ENCODE data around the gene EFL1. TPM values are rescaled to one million over a fixed set of nuclear protein-coding genes. Genes with fewer than 3 reads are reported as not detected.

Gene EFL1
- polyA plus RNA-seq, 1 donor (not counting 4 experiments of a cell fraction or from before 2014, with no cell fraction given) = 32.0 TPM

DNA sequence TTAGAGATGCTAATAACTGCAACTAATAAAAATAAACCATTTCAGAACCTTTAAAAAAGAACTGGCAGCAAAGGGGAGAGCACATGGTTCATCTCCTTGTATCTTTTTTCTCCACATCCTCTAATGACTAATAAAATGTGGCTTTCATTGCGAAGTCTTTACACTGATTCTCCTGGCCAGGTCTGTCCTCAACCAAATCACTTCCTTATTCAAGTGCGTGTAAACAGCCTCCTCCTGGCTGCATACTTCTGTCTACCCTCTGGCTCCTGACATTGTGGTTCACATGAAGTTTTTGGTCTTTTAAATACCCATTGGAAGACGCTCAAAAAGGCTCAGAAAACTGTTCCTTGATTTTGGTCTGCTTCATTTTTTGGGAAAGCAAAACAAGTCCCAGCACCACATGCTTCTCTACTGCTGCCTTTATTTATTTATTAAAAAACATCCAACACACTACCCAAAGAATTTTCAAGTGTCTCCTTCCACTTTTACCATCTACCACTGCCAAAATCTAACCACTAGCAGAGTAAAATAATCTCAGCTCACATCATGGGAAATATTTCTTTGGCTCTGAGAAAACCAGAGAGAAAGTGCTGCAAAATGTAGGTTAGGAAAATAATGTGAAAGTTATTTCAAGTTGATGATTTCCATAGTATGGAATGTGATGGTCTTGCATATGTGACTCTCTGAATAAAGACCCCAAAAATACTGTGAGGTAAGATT lies 85.1 kb downstream of the EFL1 start:
- H3K36me3 ChIP-seq (ENCODE audit: control insufficient read depth in 2 of 2, extremely low read depth in 1 of 2, insufficient read depth in 2 of 2, low read length in 2 of 2) = no peaks in the 10 kb centered on the region
- H2AFZ ChIP-seq (ENCODE audit: control insufficient read depth, low read length) = no peak overlapping the region

DNA sequence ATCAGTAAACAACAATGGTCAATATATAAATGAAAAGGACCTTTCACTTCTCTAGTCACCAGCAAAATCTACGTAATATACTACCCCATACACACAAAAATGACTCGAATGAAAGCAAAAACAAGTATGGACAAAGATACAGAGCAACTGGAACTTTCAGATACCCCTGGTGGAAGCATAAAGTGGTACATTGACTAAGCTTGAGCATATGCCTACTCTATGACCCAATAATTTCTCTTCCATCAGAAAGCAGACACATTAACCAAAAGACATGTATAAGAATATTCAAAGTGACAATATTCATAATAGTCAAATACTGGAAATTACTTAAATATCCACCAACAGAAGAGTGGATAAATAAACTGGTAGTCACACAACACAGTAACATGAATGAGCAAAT lies 86.0 kb downstream of the EFL1 start:
- Histone ChIP-seq H4K20me1 (ENCODE audit: control insufficient read depth, extremely low read depth, insufficient read depth, low read length) (no peaks in the 10 kb centered on the region), H3K27ac (ENCODE audit: control insufficient read depth, insufficient read depth, low read length) (no peak overlapping the region), H3K4me1 (ENCODE audit: control insufficient read depth, extremely low read depth, insufficient read depth, low read length) (peaks cover 21% of the 10 kb centered on the region), H3K27me3 (ENCODE audit: control insufficient read depth, extremely low read depth, insufficient read depth, low read length) (no peaks in the 10 kb centered on the region), H3K79me2 (ENCODE audit: control insufficient read depth, insufficient read depth, low read length) (no peaks in the 10 kb centered on the region), H3K9me3 (ENCODE audit: control insufficient read depth, low read depth, low read length) (no peaks in the 10 kb centered on the region), H3K9ac (ENCODE audit: control insufficient read depth, extremely low read depth, insufficient read depth, low read length) (no peak overlapping the region), H3K36me3 (ENCODE audit: control insufficient read depth in 2 of 2, extremely low read depth in 1 of 2, insufficient read depth in 2 of 2, low read length in 2 of 2) (no peaks in the 10 kb centered on the region), H2AFZ (ENCODE audit: control insufficient read depth, low read length) (no peak overlapping the region), H3K4me3 (ENCODE audit: control insufficient read depth in 2 of 3, extremely low read depth in 1 of 3, insufficient read depth in 2 of 3, low read depth in 1 of 3, low read length in 3 of 3) (no peak overlapping the region), H3K4me2 (ENCODE audit: control insufficient read depth, extremely low read depth, insufficient read depth, low read depth, low read length) (no peak overlapping the region), H3K9me1 (ENCODE audit: control insufficient read depth, extremely low read depth, insufficient read depth, low read length) (peaks cover 2% of the 10 kb centered on the region)
- DNase-seq (ENCODE audit: low read depth, low spot score) = no peak
- dilution Hi-C loops (cut with MboI; ENCODE audit: extremely low pct_ligation_motif_present, low sequenced_read_pairs) = no loop called here
- TF ChIP-seq EZH2 (IDR thresholded peaks at IDR 0.05; ENCODE audit: low read length) = no peak
- TF ChIP-seq, protein P1, sequence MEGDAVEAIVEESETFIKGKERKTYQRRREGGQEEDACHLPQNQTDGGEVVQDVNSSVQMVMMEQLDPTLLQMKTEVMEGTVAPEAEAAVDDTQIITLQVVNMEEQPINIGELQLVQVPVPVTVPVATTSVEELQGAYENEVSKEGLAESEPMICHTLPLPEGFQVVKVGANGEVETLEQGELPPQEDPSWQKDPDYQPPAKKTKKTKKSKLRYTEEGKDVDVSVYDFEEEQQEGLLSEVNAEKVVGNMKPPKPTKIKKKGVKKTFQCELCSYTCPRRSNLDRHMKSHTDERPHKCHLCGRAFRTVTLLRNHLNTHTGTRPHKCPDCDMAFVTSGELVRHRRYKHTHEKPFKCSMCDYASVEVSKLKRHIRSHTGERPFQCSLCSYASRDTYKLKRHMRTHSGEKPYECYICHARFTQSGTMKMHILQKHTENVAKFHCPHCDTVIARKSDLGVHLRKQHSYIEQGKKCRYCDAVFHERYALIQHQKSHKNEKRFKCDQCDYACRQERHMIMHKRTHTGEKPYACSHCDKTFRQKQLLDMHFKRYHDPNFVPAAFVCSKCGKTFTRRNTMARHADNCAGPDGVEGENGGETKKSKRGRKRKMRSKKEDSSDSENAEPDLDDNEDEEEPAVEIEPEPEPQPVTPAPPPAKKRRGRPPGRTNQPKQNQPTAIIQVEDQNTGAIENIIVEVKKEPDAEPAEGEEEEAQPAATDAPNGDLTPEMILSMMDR (optimal IDR thresholded peaks at IDR 0.05 in 1 of 3, IDR thresholded peaks at IDR 0.05 in 1 of 3, conservative IDR thresholded peaks at IDR 0.05 in 1 of 3; ENCODE audit: extremely low read depth in 1 of 3, insufficient read depth in 2 of 3, low read length in 3 of 3) = no peak
- no peak for FAIRE-seq

More for the DNA sequence above, 85.1 kb downstream of the EFL1 start:
- H3K9me3 ChIP-seq (ENCODE audit: control insufficient read depth, low read depth, low read length) = no peaks in the 10 kb centered on the region
- H3K79me2 ChIP-seq (ENCODE audit: control insufficient read depth, insufficient read depth, low read length) = no peaks in the 10 kb centered on the region
- H3K9ac ChIP-seq (ENCODE audit: control insufficient read depth, extremely low read depth, insufficient read depth, low read length) = no peak overlapping the region
- H3K4me3 ChIP-seq (ENCODE audit: control insufficient read depth in 2 of 3, extremely low read depth in 1 of 3, insufficient read depth in 2 of 3, low read depth in 1 of 3, low read length in 3 of 3) = no peak overlapping the region
- no peak overlapping the region for H3K4me2 ChIP-seq (ENCODE audit: control insufficient read depth, extremely low read depth, insufficient read depth, low read depth, low read length)
- DNase-seq (ENCODE audit: low read depth, low spot score) (no peak), FAIRE-seq (peak; percentile 61)
- no peaks in the 10 kb centered on the region for H4K20me1 ChIP-seq (ENCODE audit: control insufficient read depth, extremely low read depth, insufficient read depth, low read length)
- peaks cover 17% of the 10 kb centered on the region for H3K4me1 ChIP-seq (ENCODE audit: control insufficient read depth, extremely low read depth, insufficient read depth, low read length)
- H3K27me3 ChIP-seq (ENCODE audit: control insufficient read depth, extremely low read depth, insufficient read depth, low read length) = no peaks in the 10 kb centered on the region
- H3K9me1 ChIP-seq (ENCODE audit: control insufficient read depth, extremely low read depth, insufficient read depth, low read length) = peaks cover 2% of the 10 kb centered on the region
- dilution Hi-C loops (cut with MboI; ENCODE audit: extremely low pct_ligation_motif_present, low sequenced_read_pairs) = no loop called here
- H3K27ac ChIP-seq (ENCODE audit: control insufficient read depth, insufficient read depth, low read length) = no peak overlapping the region
- no peak for TF ChIP-seq EZH2 (IDR thresholded peaks at IDR 0.05; ENCODE audit: low read length)
- TF ChIP-seq, protein P1 (optimal IDR thresholded peaks at IDR 0.05 in 1 of 3, IDR thresholded peaks at IDR 0.05 in 1 of 3, conservative IDR thresholded peaks at IDR 0.05 in 1 of 3; ENCODE audit: extremely low read depth in 1 of 3, insufficient read depth in 2 of 3, low read length in 3 of 3) = no peak
